CD8-positive, alpha-beta memory T cell (primary cell): ENCODE data around the gene TBC1D14. TPM values are rescaled to one million over a fixed set of nuclear protein-coding genes. Genes with fewer than 3 reads are reported as not detected.
A peak's percentile ranks its signal among the peaks of the same experiment; 100 is the strongest.

Experiments used
- CTCF ChIA-PET: fragments of 350-600 bp; sonication (Branson Sonifier 250); formaldehyde crosslinking; loops from one replicate; lab custom pipeline; 2021; ENCODE audit warnings: antibody characterized with exemption; lab: Charles Lee
- POLR2A ChIA-PET: fragments of 350-600 bp; sonication (Branson Sonifier 250); formaldehyde crosslinking; loops from one replicate; lab custom pipeline; 2021; ENCODE audit warnings: antibody characterized with exemption; lab: Charles Lee
- DNase-seq, 5 donors: peaks; one replicate each; pipeline versions ENCODE4 v3.0.0 to v3.0.0-alpha.2; 2020 to 2022; ENCODE audit warnings: mixed read lengths in 1 of 5
- H3K27ac ChIP-seq: one replicate; pipeline ENCODE4 v1.7.0; 2013; ENCODE audit warnings: low read depth, mild to moderate bottlenecking, low read length, moderate library complexity
- H3K27me3 ChIP-seq: 2 replicates; pipeline ENCODE4 v1.7.0; 2013; ENCODE audit warnings: low read length, mild to moderate bottlenecking; ENCODE audit not compliant: insufficient read depth, poor library complexity, severe bottlenecking
- H3K36me3 ChIP-seq: 2 replicates; pipeline ENCODE4 v1.7.0; 2013; ENCODE audit warnings: mild to moderate bottlenecking, low read length, moderate library complexity; ENCODE audit not compliant: insufficient read depth
- H3K4me1 ChIP-seq: 2 replicates; pipeline ENCODE4 v1.7.0; 2013; ENCODE audit warnings: mild to moderate bottlenecking, low read length, moderate library complexity; ENCODE audit not compliant: insufficient read depth
- H3K4me3 ChIP-seq: 2 replicates; pipeline ENCODE4 v1.7.0; 2013; ENCODE audit warnings: mild to moderate bottlenecking, low read length
- H3K9me3 ChIP-seq: 2 replicates; pipeline ENCODE4 v1.7.0; 2013; ENCODE audit warnings: mild to moderate bottlenecking, low read length
- H3K27ac Mint-ChIP-seq, 8 donors: one replicate each; pipeline ENCODE4 v1.8.0; 2020 to 2021; ENCODE audit warnings: mixed read lengths in 8 of 8, mild to moderate bottlenecking in 6 of 8, inconsistent platforms in 3 of 8, moderate library complexity in 3 of 8
- H3K27me3 Mint-ChIP-seq, 2 donors: one replicate each; pipeline ENCODE4 v1.8.0; 2020 to 2021; ENCODE audit warnings: mixed read lengths in 2 of 2, mild to moderate bottlenecking in 1 of 2, moderate library complexity in 1 of 2
- H3K36me3 Mint-ChIP-seq, 3 donors: one replicate each; pipeline ENCODE4 v1.8.0; 2020 to 2021; ENCODE audit warnings: mixed read lengths in 3 of 3, inconsistent platforms in 1 of 3, mild to moderate bottlenecking in 1 of 3
- H3K4me1 Mint-ChIP-seq, 3 donors: one replicate each; pipeline ENCODE4 v1.8.0; 2020 to 2021; ENCODE audit warnings: mixed read lengths in 3 of 3, inconsistent platforms in 1 of 3, mild to moderate bottlenecking in 1 of 3
- H3K4me3 Mint-ChIP-seq, 7 donors: one replicate each; pipeline ENCODE4 v1.8.0; 2020 to 2021; ENCODE audit warnings: mixed read lengths in 7 of 7, mild to moderate bottlenecking in 6 of 7, moderate library complexity in 4 of 7, inconsistent platforms in 2 of 7
- H3K9me3 Mint-ChIP-seq, 5 donors: one replicate each; pipeline ENCODE4 v1.8.0; 2020 to 2022; ENCODE audit warnings: mixed read lengths in 5 of 5, mild to moderate bottlenecking in 3 of 5, moderate library complexity in 2 of 5, inconsistent platforms in 1 of 5
- polyA plus RNA-seq: library from polyadenylated mRNA; unstranded; fragments of 300-500 nt; fragmentation: Illumina TruSeq; gene quantifications from one replicate; pipeline ENCODE4 v1.2.3, GENCODE V29; 2021
- total RNA-seq, 2 experiments: library from RNA; stranded (reverse); gene quantifications; one replicate each; pipeline ENCODE4 v1.2.3, GENCODE V29; 2021

The TBC1D14 gene
- total and polyA plus RNA-seq, 3 experiments from 2014 or later = 38.0 to 48.5 (median 43.7) TPM

DNA sequence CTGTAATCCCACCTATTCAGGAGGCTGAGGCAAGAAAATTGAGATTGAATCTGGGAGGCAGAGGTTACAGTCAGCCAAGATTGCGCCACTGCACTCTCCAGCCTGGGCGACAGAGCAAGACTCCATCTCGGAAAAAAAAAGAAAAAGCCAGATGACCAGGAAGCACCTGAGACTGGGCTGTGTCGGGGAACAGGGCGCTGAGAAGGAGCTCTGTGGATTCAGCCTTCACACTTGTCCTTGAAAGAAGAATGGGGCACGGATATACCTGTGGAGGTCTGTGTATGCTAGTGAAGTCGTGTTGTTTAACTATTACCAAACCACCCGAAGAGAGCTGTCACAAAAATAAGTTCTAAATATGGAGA is 94.2 kb downstream of the TBC1D14 start:
- Histone ChIP-seq H3K9me3 (no peaks in the 10 kb centered on the region), H3K27me3 (no peaks in the 10 kb centered on the region), H3K4me1 (peaks cover 13% of the 10 kb centered on the region), H3K27ac (no peak overlapping the region), H3K4me3 (no peak overlapping the region), H3K36me3 (peaks cover 58% of the 10 kb centered on the region)
- DNase-seq = no peak
- Mint-ChIP-seq H3K9me3 (no peaks in the 10 kb centered on the region), H3K27ac (peak overlapping the region in 1 of 8 donors; percentile 52), H3K4me1 (peaks cover 0 to 7% (median 3%) of the 10 kb centered on the region in 3 donors), H3K36me3 (peaks cover 0 to 92% (median 17%) of the 10 kb centered on the region in 3 donors), H3K27me3 (no peaks in the 10 kb centered on the region), H3K4me3 (no peak overlapping the region)
- CTCF ChIA-PET = no interaction called here
- POLR2A ChIA-PET = no interaction called here

DNA sequence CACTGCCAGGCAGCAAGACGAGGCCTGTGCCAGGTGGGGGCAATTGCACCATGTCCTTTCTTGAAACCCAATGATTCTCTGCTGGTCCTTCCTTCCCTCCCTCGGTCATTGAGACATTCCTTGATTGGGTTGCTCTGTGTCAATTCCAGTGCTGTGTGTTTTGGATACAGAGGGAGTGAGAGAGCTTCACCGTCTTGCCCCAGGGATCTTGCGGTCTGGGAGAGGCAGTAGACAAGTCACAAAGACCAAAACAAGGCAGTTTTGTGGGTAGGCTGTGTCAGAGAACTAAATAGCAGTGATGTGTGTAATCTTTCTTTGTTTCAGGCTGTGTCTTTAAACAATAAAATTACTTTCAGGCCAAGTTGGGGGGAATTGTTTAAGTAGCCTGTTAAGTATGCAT is 94.7 kb downstream of the TBC1D14 start:
- POLR2A ChIA-PET = no interaction called here
- Mint-ChIP-seq H3K9me3 (no peaks in the 10 kb centered on the region), H3K4me3 (no peak overlapping the region), H3K27me3 (no peaks in the 10 kb centered on the region), H3K27ac (peak overlapping the region in 3 of 8 donors; percentile 12 to 61 (median 19)), H3K4me1 (peaks cover 0 to 7% (median 3%) of the 10 kb centered on the region in 3 donors), H3K36me3 (peaks cover 0 to 91% (median 15%) of the 10 kb centered on the region in 3 donors)
- no peak overlapping the region for H3K4me3 ChIP-seq
- H3K9me3 ChIP-seq = no peaks in the 10 kb centered on the region
- CTCF ChIA-PET = no interaction called here
- no peaks in the 10 kb centered on the region for H3K27me3 ChIP-seq
- peaks cover 8% of the 10 kb centered on the region for H3K4me1 ChIP-seq
- no peak overlapping the region for H3K27ac ChIP-seq
- DNase-seq = no peak
- H3K36me3 ChIP-seq = peaks cover 58% of the 10 kb centered on the region

DNA sequence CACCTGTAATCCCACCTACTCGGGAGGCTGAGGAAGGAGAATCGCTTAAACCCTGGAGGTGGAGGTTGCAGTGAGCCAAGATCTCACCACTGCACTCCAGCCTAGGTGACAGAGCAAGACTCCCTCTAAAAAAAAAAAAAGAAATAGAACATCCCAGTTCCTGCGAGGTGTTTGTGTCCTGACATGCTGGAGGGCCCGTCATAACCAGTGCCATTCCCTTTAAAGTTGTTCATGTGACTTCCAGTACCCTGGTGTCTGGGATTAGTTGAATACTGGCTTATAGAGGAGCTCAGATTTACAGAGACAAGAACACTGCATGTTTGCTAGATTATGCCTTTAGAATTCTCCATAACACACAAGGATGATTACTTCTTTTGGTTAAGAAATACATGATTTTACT is 95.9 kb downstream of the TBC1D14 start:
- H3K36me3 ChIP-seq = peaks cover 52% of the 10 kb centered on the region
- peaks cover 0 to 7% (median 3%) of the 10 kb centered on the region in 3 donors for H3K4me1 Mint-ChIP-seq
- DNase-seq = no peak
- H3K9me3 Mint-ChIP-seq = no peaks in the 10 kb centered on the region
- CTCF ChIA-PET = no interaction called here
- peaks cover 0 to 90% (median 18%) of the 10 kb centered on the region in 3 donors for H3K36me3 Mint-ChIP-seq
- no peak overlapping the region for H3K27ac ChIP-seq
- no peaks in the 10 kb centered on the region for H3K9me3 ChIP-seq
- no peaks in the 10 kb centered on the region for H3K27me3 ChIP-seq
- H3K4me3 ChIP-seq = no peak overlapping the region
- H3K4me3 Mint-ChIP-seq = no peak overlapping the region
- POLR2A ChIA-PET = no interaction called here
- no peaks in the 10 kb centered on the region for H3K27me3 Mint-ChIP-seq
- no peaks in the 10 kb centered on the region for H3K4me1 ChIP-seq
- peak overlapping the region in 2 of 8 donors; percentile 54 to 82 for H3K27ac Mint-ChIP-seq

GRCh38 chr4:7006411-7006810 is 96.8 kb downstream of the TBC1D14 start:
- POLR2A ChIA-PET = no interaction called here
- H3K9me3 Mint-ChIP-seq = no peaks in the 10 kb centered on the region

GRCh38 chr4:7007142-7007907 is 97.7 kb downstream of the TBC1D14 start:
- no peak overlapping the region for H3K4me3 Mint-ChIP-seq
- Histone ChIP-seq H3K27ac (no peak overlapping the region), H3K4me3 (no peak overlapping the region), H3K27me3 (no peaks in the 10 kb centered on the region), H3K9me3 (no peaks in the 10 kb centered on the region), H3K36me3 (peaks cover 42% of the 10 kb centered on the region), H3K4me1 (no peaks in the 10 kb centered on the region)
- POLR2A ChIA-PET = no interaction called here
- no peak for DNase-seq
- H3K9me3 Mint-ChIP-seq = no peaks in the 10 kb centered on the region
- peaks cover 5 to 85% (median 13%) of the 10 kb centered on the region in 3 donors for H3K36me3 Mint-ChIP-seq
- H3K27ac Mint-ChIP-seq = peak overlapping the region in 2 of 8 donors; percentile 33 to 50
- no peaks in the 10 kb centered on the region for H3K27me3 Mint-ChIP-seq
- H3K4me1 Mint-ChIP-seq = peaks cover 0 to 5% (median 3%) of the 10 kb centered on the region in 3 donors
- CTCF ChIA-PET = interaction anchor here (1.7 kb wide), 1 partner anchor 32 kb away, joined by 5 read pairs; no protein-coding TSS in a partner anchor

More at GRCh38 chr4:7006411-7006810, 96.8 kb downstream of the TBC1D14 start:
- no peak for DNase-seq
- no peaks in the 10 kb centered on the region for H3K9me3 ChIP-seq
- no peaks in the 10 kb centered on the region for H3K27me3 ChIP-seq
- Mint-ChIP-seq H3K4me3 (no peak overlapping the region), H3K4me1 (peaks cover 0 to 7% (median 3%) of the 10 kb centered on the region in 3 donors), H3K36me3 (peaks cover 4 to 90% (median 20%) of the 10 kb centered on the region in 3 donors), H3K27ac (peak overlapping the region in 2 of 8 donors; percentile 5 to 18), H3K27me3 (no peaks in the 10 kb centered on the region)
- CTCF ChIA-PET = interaction anchor here (1.7 kb wide), 1 partner anchor 32 kb away, joined by 5 read pairs; no protein-coding TSS in a partner anchor
- H3K36me3 ChIP-seq = peaks cover 51% of the 10 kb centered on the region
- H3K4me3 ChIP-seq = no peak overlapping the region
- H3K4me1 ChIP-seq = no peaks in the 10 kb centered on the region
- no peak overlapping the region for H3K27ac ChIP-seq

DNA sequence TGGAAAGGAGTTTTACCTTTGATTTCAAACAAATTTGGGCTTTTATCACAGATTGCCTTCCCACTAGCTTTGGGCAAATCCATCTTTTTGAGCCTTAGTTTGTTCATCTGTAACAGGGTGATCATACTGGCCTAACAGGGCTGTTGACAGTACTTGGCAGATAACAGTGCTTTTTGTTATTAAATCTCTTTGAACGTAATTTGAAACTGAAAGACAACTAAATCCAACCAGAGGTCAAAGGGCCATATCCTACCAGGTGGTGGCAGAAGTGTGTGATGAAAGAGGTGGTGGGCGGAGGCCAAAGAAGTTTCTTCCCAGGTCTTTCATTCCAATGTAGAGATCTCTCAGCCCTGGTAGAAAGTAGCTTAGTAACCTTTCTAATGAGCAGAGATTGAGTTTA is 98.3 kb downstream of the TBC1D14 start:
- no peaks in the 10 kb centered on the region for H3K4me1 ChIP-seq
- Mint-ChIP-seq H3K9me3 (no peaks in the 10 kb centered on the region), H3K27me3 (no peaks in the 10 kb centered on the region), H3K27ac (peak overlapping the region in 1 of 8 donors; percentile 43), H3K4me3 (no peak overlapping the region), H3K4me1 (peaks cover 0 to 5% (median 3%) of the 10 kb centered on the region in 3 donors), H3K36me3 (peaks cover 5 to 84% (median 10%) of the 10 kb centered on the region in 3 donors)
- H3K27me3 ChIP-seq = no peaks in the 10 kb centered on the region
- POLR2A ChIA-PET = no interaction called here
- CTCF ChIA-PET = interaction anchor here (1.7 kb wide), 1 partner anchor 33 kb away, joined by 5 read pairs; no protein-coding TSS in a partner anchor
- no peak overlapping the region for H3K4me3 ChIP-seq
- no peaks in the 10 kb centered on the region for H3K9me3 ChIP-seq
- DNase-seq = no peak
- peaks cover 40% of the 10 kb centered on the region for H3K36me3 ChIP-seq
- no peak overlapping the region for H3K27ac ChIP-seq

GRCh38 chr4:7009564-7009963 is 99.9 kb downstream of the TBC1D14 start:
- Histone ChIP-seq H3K9me3 (no peaks in the 10 kb centered on the region), H3K4me1 (no peaks in the 10 kb centered on the region), H3K27ac (no peak overlapping the region), H3K4me3 (no peak overlapping the region), H3K36me3 (peaks cover 35% of the 10 kb centered on the region), H3K27me3 (no peaks in the 10 kb centered on the region)
- Mint-ChIP-seq H3K27ac (peak overlapping the region in 2 of 8 donors; percentile 24 to 72), H3K36me3 (peaks cover 8 to 83% (median 16%) of the 10 kb centered on the region in 3 donors), H3K9me3 (no peaks in the 10 kb centered on the region), H3K4me1 (peaks cover 0 to 2% (median 1%) of the 10 kb centered on the region in 3 donors), H3K27me3 (no peaks in the 10 kb centered on the region), H3K4me3 (no peak overlapping the region)
- ChIA-PET POLR2A (no interaction called here), CTCF (no interaction called here)
- no peak for DNase-seq

- Histone ChIP-seq H3K27me3 (no peaks in the 10 kb centered on the region), H3K4me1 (no peaks in the 10 kb centered on the region), H3K9me3 (no peaks in the 10 kb centered on the region), H3K36me3 (peaks cover 45% of the 10 kb centered on the region), H3K4me3 (no peak overlapping the region), H3K27ac (no peak overlapping the region)
- Mint-ChIP-seq H3K36me3 (peaks cover 12 to 88% (median 18%) of the 10 kb centered on the region in 3 donors), H3K9me3 (no peaks in the 10 kb centered on the region), H3K4me3 (no peak overlapping the region), H3K4me1 (peaks cover 0 to 1% (median 0%) of the 10 kb centered on the region in 3 donors), H3K27ac (no peak overlapping the region), H3K27me3 (no peaks in the 10 kb centered on the region)
- ChIA-PET POLR2A (no interaction called here), CTCF (no interaction called here)
- DNase-seq = no peak
These were observed 103.5 kb downstream of the TBC1D14 start for GRCh38 chr4:7013175-7013574.
